ENCODE measurements around the gene HNF1A.

The HNF1A gene

GRCh38 chr12:121011820-121012219, 33.5 kb downstream of the HNF1A start:
- Histone ChIP-seq H4K20me1 (ENCODE audit: low read depth, low read length) (no peaks in the 10 kb centered on the region), H3K4me3 (ENCODE audit: insufficient read depth, low read length, poor library complexity, severe bottlenecking) (no peak overlapping the region), H3K9me2 (replicated peaks; ENCODE audit: insufficient read depth, low read length) (no peaks in the 10 kb centered on the region), H3K27ac (ENCODE audit: low read depth, low read length) (no peak overlapping the region), H2AFZ (ENCODE audit: low read depth, low read length, severe bottlenecking) (no peak overlapping the region), H3K27me3 (ENCODE audit: low read length) (no peaks in the 10 kb centered on the region), H3K9ac (ENCODE audit: low read length) (no peak overlapping the region), H3K9me3 (ENCODE audit: insufficient read depth, low read length) (no peaks in the 10 kb centered on the region), H3K36me3 (ENCODE audit: low read length) (no peaks in the 10 kb centered on the region; the same call in 1 of the 2 replicates), H3K79me2 (ENCODE audit: insufficient read depth, low read length) (peaks cover 13% of the 10 kb centered on the region), H3F3A (ENCODE audit: insufficient read depth) (no peaks in the 10 kb centered on the region), H3K4me2 (ENCODE audit: low read depth, low read length, poor library complexity, severe bottlenecking) (no peak overlapping the region)
- TF ChIP-seq EZH2phosphoT487 (conservative IDR thresholded peaks at IDR 0.05; ENCODE audit: low read length) (no peak), CTCF (IDR thresholded peaks at IDR 0.05; ENCODE audit: insufficient read depth, low read length, poor library complexity, severe bottlenecking) (no peak)

GRCh38 chr12:121013715-121014114, 35.4 kb downstream of the HNF1A start:
- H3K4me2 ChIP-seq (ENCODE audit: low read depth, low read length, poor library complexity, severe bottlenecking), result no peak overlapping the region
- no peaks in the 10 kb centered on the region for H3K9me3 ChIP-seq (ENCODE audit: insufficient read depth, low read length)
- no peak overlapping the region for H3K9ac ChIP-seq (ENCODE audit: low read length)
- no peak overlapping the region for H3K4me3 ChIP-seq (ENCODE audit: insufficient read depth, low read length, poor library complexity, severe bottlenecking)
- peaks cover 13% of the 10 kb centered on the region for H3K79me2 ChIP-seq (ENCODE audit: insufficient read depth, low read length)
- H4K20me1 ChIP-seq (ENCODE audit: low read depth, low read length), result no peaks in the 10 kb centered on the region
- H3K9me2 ChIP-seq (replicated peaks; ENCODE audit: insufficient read depth, low read length), result no peaks in the 10 kb centered on the region
- H3K27ac ChIP-seq (ENCODE audit: low read depth, low read length), result no peak overlapping the region
- H3F3A ChIP-seq (ENCODE audit: insufficient read depth), result no peaks in the 10 kb centered on the region
- no peak overlapping the region for H2AFZ ChIP-seq (ENCODE audit: low read depth, low read length, severe bottlenecking)
- no peak for TF ChIP-seq EZH2phosphoT487 (conservative IDR thresholded peaks at IDR 0.05; ENCODE audit: low read length)
- no peak for TF ChIP-seq CTCF (IDR thresholded peaks at IDR 0.05; ENCODE audit: insufficient read depth, low read length, poor library complexity, severe bottlenecking)
- H3K27me3 ChIP-seq (ENCODE audit: low read length), result no peaks in the 10 kb centered on the region
- H3K36me3 ChIP-seq (ENCODE audit: low read length), result no peaks in the 10 kb centered on the region; the same call in 1 of the 2 replicates

GRCh38 chr12:121015825-121016766, 37.8 kb downstream of the HNF1A start, which contains the start of gene C12orf43:
Gene C12orf43 (minus strand): TSS chr12:121016487. CDS start chr12:121016474, 13 bp downstream.
- Histone ChIP-seq H3K9me2 (replicated peaks; ENCODE audit: insufficient read depth, low read length) (no peaks in the 10 kb centered on the region), H3K27me3 (ENCODE audit: low read length) (no peaks in the 10 kb centered on the region), H4K20me1 (ENCODE audit: low read depth, low read length) (no peaks in the 10 kb centered on the region), H3K4me3 (ENCODE audit: insufficient read depth, low read length, poor library complexity, severe bottlenecking) (peak within 1 kb of the TSS; percentile 82), H3F3A (ENCODE audit: insufficient read depth) (no peaks in the 10 kb centered on the region), H3K9ac (ENCODE audit: low read length) (peak within 1 kb of the TSS; percentile 73), H3K4me2 (ENCODE audit: low read depth, low read length, poor library complexity, severe bottlenecking) (peak within 1 kb of the TSS; percentile 73), H3K36me3 (ENCODE audit: low read length) (no peaks in the 10 kb centered on the region; the same call in 1 of the 2 replicates), H3K27ac (ENCODE audit: low read depth, low read length) (no peak within 1 kb of the TSS), H3K79me2 (ENCODE audit: insufficient read depth, low read length) (peaks cover 13% of the 10 kb centered on the region), H2AFZ (ENCODE audit: low read depth, low read length, severe bottlenecking) (peak within 1 kb of the TSS; percentile 37), H3K9me3 (ENCODE audit: insufficient read depth, low read length) (no peaks in the 10 kb centered on the region)
- TF ChIP-seq CTCF (IDR thresholded peaks at IDR 0.05; ENCODE audit: insufficient read depth, low read length, poor library complexity, severe bottlenecking) (no peak), EZH2phosphoT487 (conservative IDR thresholded peaks at IDR 0.05; ENCODE audit: low read length) (no peak)
